Duodenal mucosa (tissue), 2 donors: ENCODE data around the gene PANK4.

Experiments used
- H3K27ac ChIP-seq: one replicate; pipeline ENCODE4 v1.7.0; 2013; ENCODE audit warnings: low read depth, low read length
- H3K27me3 ChIP-seq, 2 donors: one replicate each; pipeline ENCODE4 v1.7.0; 2013; ENCODE audit warnings: low read length in 2 of 2, control low read depth in 1 of 2; ENCODE audit not compliant: insufficient read depth in 2 of 2, control insufficient read depth in 1 of 2
- H3K36me3 ChIP-seq, 2 donors: one replicate each; pipeline ENCODE4 v1.7.0; 2013; ENCODE audit warnings: low read length in 2 of 2, control low read depth in 1 of 2; ENCODE audit not compliant: insufficient read depth in 2 of 2, control insufficient read depth in 1 of 2
- H3K4me1 ChIP-seq, 2 donors: one replicate each; pipeline ENCODE4 v1.7.0; 2013; ENCODE audit warnings: low read length in 2 of 2, control low read depth in 1 of 2; ENCODE audit not compliant: insufficient read depth in 2 of 2, control insufficient read depth in 1 of 2
- H3K4me3 ChIP-seq, 2 donors: one replicate each; pipeline ENCODE4 v1.7.0; 2013; ENCODE audit warnings: low read length in 2 of 2, low read depth in 1 of 2
- H3K9ac ChIP-seq, 2 donors: one replicate each; pipeline ENCODE4 v1.7.0; 2013; ENCODE audit warnings: low read length in 2 of 2, low read depth in 1 of 2
- H3K9me3 ChIP-seq, 2 donors: one replicate each; pipeline ENCODE4 v1.7.0; 2013; ENCODE audit warnings: low read length in 2 of 2, control low read depth in 1 of 2; ENCODE audit not compliant: control insufficient read depth in 1 of 2

The PANK4 gene

DNA sequence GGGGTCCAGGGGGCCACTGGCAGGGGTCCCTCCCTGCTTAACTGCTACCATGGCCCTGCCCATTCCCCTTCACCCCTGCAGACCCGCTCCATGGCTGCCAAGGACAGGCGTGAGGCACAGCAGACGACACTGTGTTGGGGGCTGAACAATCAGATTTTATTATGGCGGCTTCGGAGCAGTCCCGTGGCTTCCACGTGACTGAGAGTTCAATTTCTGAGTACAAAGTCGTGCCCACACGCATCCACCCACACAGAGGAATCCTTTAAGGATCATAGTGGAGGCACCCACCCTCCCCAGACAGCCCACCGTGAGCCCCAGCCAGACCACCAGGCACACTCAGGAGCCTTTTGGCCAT lies 2.2 kb upstream of the PANK4 start:
- H3K9me3 ChIP-seq, result no peaks in the 10 kb centered on the region
- H3K27me3 ChIP-seq, result peaks cover 20 to 25% of the 10 kb centered on the region in 2 donors
- H3K36me3 ChIP-seq, result no peaks in the 10 kb centered on the region
- H3K27ac ChIP-seq, result no peak overlapping the region
- peak overlapping the region in 1 of 2 donors; percentile 15 for H3K4me3 ChIP-seq
- peaks cover 44% of the 10 kb centered on the region in 2 donors for H3K4me1 ChIP-seq
- no peak overlapping the region for H3K9ac ChIP-seq

DNA sequence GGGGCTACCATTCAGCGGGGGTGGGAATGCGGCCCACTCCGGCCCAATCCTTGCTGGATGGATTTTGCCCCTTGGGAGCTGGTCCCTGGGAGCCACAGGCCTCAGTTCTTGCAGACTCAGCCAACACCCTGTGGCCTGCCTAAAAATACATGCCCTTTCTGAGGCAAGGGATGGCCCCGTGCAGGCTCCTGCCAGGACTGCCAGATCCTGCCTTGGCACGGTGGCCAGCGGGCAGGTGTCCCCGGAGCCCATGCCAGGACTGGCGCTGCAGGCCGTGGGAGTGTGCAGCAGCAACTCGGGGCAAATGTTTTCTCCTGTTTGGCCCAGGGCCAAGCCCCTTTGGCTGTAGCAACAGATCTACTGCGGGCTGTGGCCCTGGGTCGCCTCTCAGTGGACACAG lies 1.6 kb upstream of the PANK4 start:
- H3K9ac ChIP-seq, result no peak overlapping the region
- H3K4me1 ChIP-seq, result peaks cover 44 to 46% of the 10 kb centered on the region in 2 donors
- H3K36me3 ChIP-seq, result no peaks in the 10 kb centered on the region
- H3K27me3 ChIP-seq, result peaks cover 18 to 25% of the 10 kb centered on the region in 2 donors
- no peak overlapping the region for H3K27ac ChIP-seq
- no peak overlapping the region for H3K4me3 ChIP-seq
- no peaks in the 10 kb centered on the region for H3K9me3 ChIP-seq

GRCh38 chr1:2527556-2527860 lies 1.1 kb upstream of the PANK4 start:
- Histone ChIP-seq H3K4me1 (peaks cover 44 to 46% of the 10 kb centered on the region in 2 donors), H3K4me3 (no peak overlapping the region), H3K9ac (no peak overlapping the region), H3K36me3 (no peaks in the 10 kb centered on the region), H3K27me3 (peaks cover 17 to 20% of the 10 kb centered on the region in 2 donors), H3K9me3 (no peaks in the 10 kb centered on the region), H3K27ac (no peak overlapping the region)

GRCh38 chr1:2526824-2527555 lies 594 bp upstream of the PANK4 start:
- Histone ChIP-seq H3K36me3 (no peaks in the 10 kb centered on the region), H3K9me3 (no peaks in the 10 kb centered on the region), H3K27ac (no peak overlapping the region), H3K9ac (peak overlapping the region; percentile 2 to 5), H3K4me3 (peak overlapping the region; percentile 28 to 40), H3K4me1 (peaks cover 44 to 46% of the 10 kb centered on the region in 2 donors), H3K27me3 (peaks cover 16 to 17% of the 10 kb centered on the region in 2 donors)

GRCh38 chr1:2525572-2525919 lies 850 bp downstream of the PANK4 start:
- Histone ChIP-seq H3K27ac (no peak overlapping the region), H3K4me1 (peaks cover 35 to 39% of the 10 kb centered on the region in 2 donors), H3K27me3 (peaks cover 3 to 12% of the 10 kb centered on the region in 2 donors), H3K36me3 (peaks cover 0 to 10% of the 10 kb centered on the region in 2 donors), H3K4me3 (peak overlapping the region; percentile 77 to 86), H3K9ac (peak overlapping the region; percentile 77 to 82), H3K9me3 (no peaks in the 10 kb centered on the region)

GRCh38 chr1:2523891-2524609 lies 2.3 kb downstream of the PANK4 start:
- H3K36me3 ChIP-seq, result peaks cover 8 to 24% of the 10 kb centered on the region in 2 donors
- no peak overlapping the region for H3K9ac ChIP-seq
- peaks cover 31 to 38% of the 10 kb centered on the region in 2 donors for H3K4me1 ChIP-seq
- no peak overlapping the region for H3K4me3 ChIP-seq
- H3K9me3 ChIP-seq, result no peaks in the 10 kb centered on the region
- H3K27ac ChIP-seq, result no peak overlapping the region
- peaks cover 3 to 7% of the 10 kb centered on the region in 2 donors for H3K27me3 ChIP-seq

GRCh38 chr1:2523191-2523890 lies 3.1 kb downstream of the PANK4 start:
- H3K9me3 ChIP-seq, result no peaks in the 10 kb centered on the region
- no peak overlapping the region for H3K4me3 ChIP-seq
- no peak overlapping the region for H3K9ac ChIP-seq
- no peak overlapping the region for H3K27ac ChIP-seq
- H3K4me1 ChIP-seq, result peaks cover 24 to 31% of the 10 kb centered on the region in 2 donors
- H3K36me3 ChIP-seq, result peaks cover 15 to 31% of the 10 kb centered on the region in 2 donors
- H3K27me3 ChIP-seq, result peaks cover 0 to under 1% of the 10 kb centered on the region in 2 donors

DNA sequence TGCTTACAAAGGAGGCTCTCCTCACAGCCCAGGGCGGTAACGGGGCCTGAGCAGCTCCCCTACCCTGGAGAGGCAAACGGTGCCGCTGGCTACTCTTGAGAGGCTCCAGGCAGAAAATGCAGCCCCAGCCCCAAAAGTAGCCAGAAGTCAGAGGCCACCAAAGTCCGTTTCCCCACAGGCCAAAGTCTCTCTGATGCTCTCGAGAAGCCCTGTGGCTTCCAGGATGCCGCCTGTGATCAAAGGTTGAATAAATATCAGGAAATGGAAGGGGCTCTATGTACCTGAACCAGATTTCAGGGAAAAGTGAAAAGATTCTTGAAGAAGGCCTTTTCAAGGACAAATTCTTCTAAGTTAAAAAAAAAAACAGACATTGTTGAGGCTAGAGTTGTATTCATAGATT lies 4.2 kb downstream of the PANK4 start:
- Histone ChIP-seq H3K4me1 (peaks cover 24 to 29% of the 10 kb centered on the region in 2 donors), H3K4me3 (no peak overlapping the region), H3K9me3 (no peaks in the 10 kb centered on the region), H3K27me3 (no peaks in the 10 kb centered on the region), H3K36me3 (peaks cover 21 to 42% of the 10 kb centered on the region in 2 donors), H3K27ac (no peak overlapping the region), H3K9ac (no peak overlapping the region)

- Histone ChIP-seq H3K4me3 (no peak overlapping the region), H3K9me3 (no peaks in the 10 kb centered on the region), H3K4me1 (peaks cover 18 to 23% of the 10 kb centered on the region in 2 donors), H3K27ac (no peak overlapping the region), H3K9ac (no peak overlapping the region), H3K27me3 (no peaks in the 10 kb centered on the region), H3K36me3 (peaks cover 26 to 55% of the 10 kb centered on the region in 2 donors)
Observed at GRCh38 chr1:2520806-2521205, 5.6 kb downstream of the PANK4 start.

DNA sequence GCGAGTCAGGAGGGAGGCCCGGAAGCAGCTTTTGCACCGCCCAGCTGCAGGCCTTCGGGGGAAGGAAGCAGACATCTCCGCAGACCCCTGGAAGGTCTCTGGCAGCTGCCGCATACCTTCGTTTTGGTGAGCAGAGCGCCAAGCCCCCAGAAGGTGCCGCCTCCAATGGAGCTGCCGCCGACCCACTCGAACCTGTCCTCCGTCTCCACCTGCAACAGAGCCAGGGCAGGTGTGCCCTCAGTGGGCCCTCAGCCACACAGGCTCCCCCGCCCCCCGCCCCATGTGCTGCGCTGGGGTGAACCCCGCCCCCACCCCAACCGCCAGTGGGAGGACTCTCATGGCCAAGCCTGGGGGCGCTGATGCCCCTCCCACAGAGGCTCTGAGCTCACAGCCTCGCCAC lies 6.2 kb downstream of the PANK4 start:
- Histone ChIP-seq H3K9me3 (no peaks in the 10 kb centered on the region), H3K9ac (no peak overlapping the region), H3K4me1 (peaks cover 13 to 18% of the 10 kb centered on the region in 2 donors), H3K27me3 (no peaks in the 10 kb centered on the region), H3K4me3 (no peak overlapping the region), H3K27ac (no peak overlapping the region), H3K36me3 (peaks cover 29 to 61% of the 10 kb centered on the region in 2 donors)
